ENCODE measurements around the gene JPT2. TPM values are rescaled to one million over a fixed set of nuclear protein-coding genes. Genes with fewer than 3 reads are reported as not detected.

The JPT2 gene
- total and polyA plus RNA-seq, 11 donors, result 11.0 to 76.1 (median 34.1) TPM

DNA sequence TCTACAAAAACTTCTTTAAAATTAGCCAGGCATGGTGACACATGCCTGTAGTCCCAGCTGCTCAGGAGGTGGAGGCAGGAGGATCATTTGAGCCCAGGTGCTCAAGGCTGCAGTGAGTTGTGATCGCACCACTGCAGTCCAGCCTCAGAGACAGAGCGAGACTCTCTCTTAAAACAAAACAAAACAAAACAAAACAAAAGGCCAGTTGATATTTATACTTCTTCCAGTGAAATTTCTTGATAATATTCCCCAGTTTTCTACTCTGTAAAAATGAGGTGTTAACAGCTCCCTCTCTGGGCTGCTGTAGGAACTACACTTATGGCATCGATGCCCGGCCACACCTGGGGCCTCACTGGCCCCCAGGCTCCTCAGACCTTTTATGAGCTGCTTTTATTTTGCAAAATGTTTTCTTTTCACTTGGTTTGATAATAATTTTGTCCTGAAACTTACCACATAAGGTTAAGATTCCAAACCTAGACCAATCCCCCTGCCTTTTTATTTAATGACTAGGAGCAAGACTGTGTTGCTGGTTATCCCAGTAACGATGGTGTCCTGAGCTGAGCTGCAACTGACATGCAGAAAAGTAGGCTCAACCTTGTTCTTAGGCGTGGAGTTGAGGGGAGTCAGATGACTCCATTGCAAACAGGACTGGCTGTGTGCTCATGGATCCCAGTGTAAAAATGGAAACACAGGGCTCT is 45.5 kb downstream of the JPT2 start:
- H3K4me3 ChIP-seq, result no peak overlapping the region
- ATAC-seq (no peak), DNase-seq (no peak)
- 46 to 54% (median 51%) methylated on average over 6 of the region's 6 CpGs for WGBS, 4 donors
- peaks cover 0 to 57% (median 28%) of the 10 kb centered on the region in 12 donors for H3K4me1 ChIP-seq
- peaks cover 0 to 43% (median 35%) of the 10 kb centered on the region in 9 donors for H3K36me3 ChIP-seq
- peak overlapping the region in 3 of 12 donors; percentile 14 to 80 (median 31) for H3K27ac ChIP-seq
- intact Hi-C loops (cut with DNase I), result no loop called here
- H3K9me3 ChIP-seq, result no peaks in the 10 kb centered on the region
- no peaks in the 10 kb centered on the region for H3K27me3 ChIP-seq
- no peak for TF ChIP-seq POLR2A (IDR thresholded peaks at IDR 0.05)
- TF ChIP-seq, protein P1, sequence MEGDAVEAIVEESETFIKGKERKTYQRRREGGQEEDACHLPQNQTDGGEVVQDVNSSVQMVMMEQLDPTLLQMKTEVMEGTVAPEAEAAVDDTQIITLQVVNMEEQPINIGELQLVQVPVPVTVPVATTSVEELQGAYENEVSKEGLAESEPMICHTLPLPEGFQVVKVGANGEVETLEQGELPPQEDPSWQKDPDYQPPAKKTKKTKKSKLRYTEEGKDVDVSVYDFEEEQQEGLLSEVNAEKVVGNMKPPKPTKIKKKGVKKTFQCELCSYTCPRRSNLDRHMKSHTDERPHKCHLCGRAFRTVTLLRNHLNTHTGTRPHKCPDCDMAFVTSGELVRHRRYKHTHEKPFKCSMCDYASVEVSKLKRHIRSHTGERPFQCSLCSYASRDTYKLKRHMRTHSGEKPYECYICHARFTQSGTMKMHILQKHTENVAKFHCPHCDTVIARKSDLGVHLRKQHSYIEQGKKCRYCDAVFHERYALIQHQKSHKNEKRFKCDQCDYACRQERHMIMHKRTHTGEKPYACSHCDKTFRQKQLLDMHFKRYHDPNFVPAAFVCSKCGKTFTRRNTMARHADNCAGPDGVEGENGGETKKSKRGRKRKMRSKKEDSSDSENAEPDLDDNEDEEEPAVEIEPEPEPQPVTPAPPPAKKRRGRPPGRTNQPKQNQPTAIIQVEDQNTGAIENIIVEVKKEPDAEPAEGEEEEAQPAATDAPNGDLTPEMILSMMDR (IDR thresholded peaks at IDR 0.05), result peak; percentile 57 to 83 (median 78)

DNA sequence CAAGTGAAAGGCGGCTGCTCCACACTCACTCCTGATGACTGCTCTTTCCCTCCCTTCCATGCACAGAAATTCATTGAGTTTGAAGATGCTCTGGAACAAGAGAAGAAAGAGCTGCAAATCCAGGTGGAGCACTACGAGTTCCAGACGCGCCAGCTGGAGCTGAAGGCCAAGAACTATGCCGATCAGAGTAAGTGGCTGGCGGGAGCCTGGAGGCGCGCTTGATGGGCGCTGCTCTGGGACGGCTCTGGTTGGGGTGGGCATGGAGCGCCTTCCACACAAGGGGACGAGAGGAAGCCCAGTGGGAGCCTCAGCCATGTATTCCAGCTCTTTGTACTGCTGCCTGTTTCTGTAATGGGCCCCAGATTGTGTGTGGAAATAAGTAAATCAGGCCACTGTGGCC is 46.4 kb downstream of the JPT2 start:
- no peaks in the 10 kb centered on the region for H3K9me3 ChIP-seq
- ATAC-seq, result no peak
- no peak for DNase-seq
- 85 to 92% (median 90%) methylated on average over 12 of the region's 12 CpGs for WGBS, 4 donors
- no peak overlapping the region for H3K27ac ChIP-seq
- H3K4me3 ChIP-seq, result no peak overlapping the region
- TF ChIP-seq, protein P1 (IDR thresholded peaks at IDR 0.05), result no peak
- TF ChIP-seq POLR2A (IDR thresholded peaks at IDR 0.05), result no peak
- peaks cover 0 to 48% (median 24%) of the 10 kb centered on the region in 12 donors for H3K4me1 ChIP-seq
- peaks cover 0 to 51% (median 43%) of the 10 kb centered on the region in 9 donors for H3K36me3 ChIP-seq
- H3K27me3 ChIP-seq, result no peaks in the 10 kb centered on the region
- intact Hi-C loops (cut with DNase I), result no loop called here

DNA sequence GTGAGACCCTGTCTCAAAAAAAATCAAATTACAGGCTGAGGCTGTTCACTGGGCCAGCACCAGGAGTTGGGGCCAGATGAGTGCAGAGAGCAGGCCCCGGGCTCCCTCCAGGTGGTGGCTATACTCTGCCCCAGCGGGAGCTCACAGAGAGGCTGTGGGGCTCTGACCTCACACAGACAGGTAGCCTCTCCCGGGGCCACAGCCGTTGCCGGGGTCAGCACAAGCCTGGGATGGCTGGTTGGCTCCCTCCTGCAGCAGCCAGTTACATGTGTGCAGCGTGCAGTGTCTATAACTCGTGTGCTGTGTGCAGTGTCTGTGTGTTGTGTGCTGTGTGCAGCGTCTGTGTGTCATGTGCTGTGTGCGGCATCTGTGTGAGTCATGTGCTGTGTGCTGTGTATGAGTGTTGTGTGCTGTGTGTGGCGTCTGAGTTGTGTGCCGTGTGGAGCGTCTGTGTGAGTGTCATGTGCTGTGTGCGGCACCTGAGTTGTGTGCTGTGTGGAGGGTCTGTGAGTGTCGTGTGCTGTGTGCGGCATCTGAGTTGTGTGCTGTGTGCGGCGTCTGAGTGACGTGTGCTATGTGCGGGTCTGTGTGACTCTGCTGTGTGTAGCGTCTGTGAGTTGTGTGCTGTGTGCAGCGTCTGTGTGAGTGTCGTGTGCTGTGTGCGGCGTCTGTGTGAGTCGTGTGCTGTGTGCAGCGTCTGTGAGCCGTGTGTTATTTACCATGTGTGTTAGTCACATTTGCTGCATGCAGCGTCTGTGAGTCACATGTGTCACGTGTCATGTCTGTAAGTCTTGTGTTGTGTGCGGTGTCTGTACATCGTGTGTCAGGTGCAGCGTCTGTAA is 48.8 kb downstream of the JPT2 start:
- Histone ChIP-seq H3K4me1 (peaks cover 0 to 33% (median 19%) of the 10 kb centered on the region in 12 donors), H3K27me3 (no peaks in the 10 kb centered on the region), H3K36me3 (peaks cover 0 to 73% (median 62%) of the 10 kb centered on the region in 9 donors), H3K27ac (no peak overlapping the region), H3K4me3 (no peak overlapping the region), H3K9me3 (no peaks in the 10 kb centered on the region)
- WGBS, 4 donors, result 92 to 97% (median 96%) methylated on average over 25 to 32 of the region's 32 CpGs
- DNase-seq (no peak), ATAC-seq (no peak)
- intact Hi-C loops (cut with DNase I), result no loop called here
- TF ChIP-seq, protein P1 (IDR thresholded peaks at IDR 0.05), result no peak
- no peak for TF ChIP-seq POLR2A (IDR thresholded peaks at IDR 0.05)

Data from heart left ventricle (tissue), 16 donors.